Measurements from ENCODE around the gene SLC16A9.
"Not testable (repeated sequence)": the region's sequence is repeated elsewhere in the genome, so short reads cannot be mapped to it uniquely, and the experiment has no call there.

SLC16A9 gene, protein sequence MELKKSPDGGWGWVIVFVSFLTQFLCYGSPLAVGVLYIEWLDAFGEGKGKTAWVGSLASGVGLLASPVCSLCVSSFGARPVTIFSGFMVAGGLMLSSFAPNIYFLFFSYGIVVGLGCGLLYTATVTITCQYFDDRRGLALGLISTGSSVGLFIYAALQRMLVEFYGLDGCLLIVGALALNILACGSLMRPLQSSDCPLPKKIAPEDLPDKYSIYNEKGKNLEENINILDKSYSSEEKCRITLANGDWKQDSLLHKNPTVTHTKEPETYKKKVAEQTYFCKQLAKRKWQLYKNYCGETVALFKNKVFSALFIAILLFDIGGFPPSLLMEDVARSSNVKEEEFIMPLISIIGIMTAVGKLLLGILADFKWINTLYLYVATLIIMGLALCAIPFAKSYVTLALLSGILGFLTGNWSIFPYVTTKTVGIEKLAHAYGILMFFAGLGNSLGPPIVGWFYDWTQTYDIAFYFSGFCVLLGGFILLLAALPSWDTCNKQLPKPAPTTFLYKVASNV

DNA sequence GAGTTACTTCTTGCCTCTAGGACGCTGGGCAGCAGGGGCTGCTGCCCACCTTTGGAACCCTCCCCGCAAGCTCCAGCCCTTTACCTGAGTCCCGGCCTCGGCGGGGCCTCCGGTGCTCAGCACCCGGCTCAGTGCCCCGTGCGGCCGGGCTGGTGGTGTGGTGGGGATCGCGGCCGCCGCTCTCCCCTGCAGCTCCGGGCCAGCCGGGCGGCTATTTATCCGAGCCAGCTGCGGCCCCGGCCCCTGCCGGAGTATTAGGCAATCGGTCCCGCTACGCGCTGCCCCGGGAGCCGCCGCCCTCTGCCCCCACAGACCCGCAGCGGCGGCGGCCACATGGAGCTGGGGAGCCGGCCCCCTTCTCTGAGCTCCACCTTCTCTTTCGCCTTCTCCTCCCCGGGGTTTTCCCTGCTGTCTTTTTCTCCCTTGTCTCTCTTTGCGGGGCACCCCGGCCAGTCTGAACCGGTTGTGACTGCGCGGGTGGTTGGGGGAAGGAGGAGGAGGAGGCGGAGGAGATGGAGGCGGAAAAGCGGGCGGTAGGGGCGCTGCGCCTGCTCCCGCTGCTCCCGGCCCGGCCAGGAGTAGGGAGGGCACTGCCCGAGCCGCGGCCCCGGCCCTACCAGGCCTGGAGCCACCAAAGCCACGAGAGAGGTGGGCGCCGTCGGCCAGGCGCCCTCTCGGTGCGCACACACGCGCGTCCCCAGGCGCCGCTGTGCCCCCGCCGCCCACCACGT is at the start of gene SLC16A9:
SLC16A9 (minus strand) TSS at position 456 of the 731 bp plus-strand sequence. CDS start 25,559 bp downstream, outside the sequence.
- peak in 1 of 2 donors; percentile 34 for DNase-seq (ENCODE audit: low read depth in 2 of 2)

GRCh38 chr10:59757966-59758365 is 48.3 kb upstream of the SLC16A9 start:
- DNase-seq (ENCODE audit: low read depth in 2 of 2), result no peak

- no peak for DNase-seq (ENCODE audit: low read depth in 2 of 2)
Observed at GRCh38 chr10:59754951-59755350, 45.3 kb upstream of the SLC16A9 start.

DNA sequence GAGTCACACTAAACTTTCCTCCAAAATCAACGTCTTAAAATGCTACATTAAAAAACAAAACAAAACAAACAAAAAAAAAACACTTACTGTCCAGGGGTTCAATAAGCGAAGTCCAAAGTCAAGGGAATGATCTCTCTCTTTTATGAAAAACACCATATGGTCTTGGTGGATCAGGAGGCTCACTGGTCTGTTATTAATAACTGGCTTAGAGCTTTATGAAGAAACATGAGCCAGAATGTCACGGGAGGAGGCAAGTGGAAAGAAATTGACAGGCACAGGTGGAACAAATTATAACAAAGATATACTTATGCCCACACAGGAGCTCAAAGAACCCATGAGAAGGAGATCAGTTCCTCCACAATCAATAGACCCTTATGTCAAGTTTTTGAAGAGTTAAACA is 43.6 kb upstream of the SLC16A9 start, which contains the start of gene MRLN:
MRLN (minus strand) TSS at position 189 of the 400 bp plus-strand sequence.
- DNase-seq (ENCODE audit: low read depth in 2 of 2), result no peak

- DNase-seq (ENCODE audit: low read depth in 2 of 2), result no peak
Observed at GRCh38 chr10:59752278-59752940, 42.8 kb upstream of the SLC16A9 start.

GRCh38 chr10:59750155-59750945 is 40.7 kb upstream of the SLC16A9 start:
- DNase-seq (ENCODE audit: low read depth in 2 of 2), result no peak

DNA sequence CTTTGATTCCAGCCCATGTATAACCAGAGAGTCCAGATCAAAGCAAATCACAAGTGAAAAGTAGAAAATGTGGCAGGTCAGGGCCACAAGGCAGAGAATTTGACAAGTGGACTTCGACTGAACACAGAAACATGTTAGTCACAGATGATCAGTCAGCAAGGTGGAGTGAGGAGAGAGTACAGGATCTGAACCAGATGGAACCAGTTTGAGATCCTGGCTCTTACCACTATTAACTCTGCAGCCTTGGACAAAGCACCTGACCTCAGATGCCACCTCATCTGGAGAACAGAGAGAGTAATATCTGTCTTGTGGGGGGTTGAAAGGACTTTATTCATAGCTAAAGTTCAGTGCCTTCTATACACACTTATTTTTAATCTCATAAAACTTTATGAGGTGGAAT is 39.2 kb upstream of the SLC16A9 start:
- no peak for DNase-seq (ENCODE audit: low read depth in 2 of 2)

DNA sequence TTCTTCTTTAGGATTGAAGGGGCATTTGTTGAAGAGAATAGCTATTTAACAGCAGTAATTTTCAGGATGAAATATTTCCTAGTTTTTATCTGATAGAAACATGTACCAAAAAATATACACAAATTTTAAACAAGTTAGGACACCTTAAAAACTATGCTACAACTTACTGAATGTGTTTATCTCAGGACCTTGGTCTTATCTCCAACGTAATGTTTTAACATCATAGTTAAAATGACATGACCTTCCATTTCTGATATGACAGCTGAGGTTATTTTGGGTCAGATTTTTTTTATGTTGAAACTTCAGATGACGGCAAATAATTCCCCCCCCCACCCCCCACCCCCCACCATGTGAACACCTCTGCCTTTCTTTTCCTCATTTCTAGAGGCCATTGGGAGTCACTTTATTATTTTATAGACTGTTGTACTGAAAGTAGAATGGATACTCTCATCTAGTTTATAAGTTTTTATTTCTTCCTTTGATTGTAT is 35.6 kb upstream of the SLC16A9 start:
- DNase-seq (ENCODE audit: low read depth in 2 of 2), result no peak

- not testable (repeated sequence) for DNase-seq (ENCODE audit: low read depth in 2 of 2)
Observed at GRCh38 chr10:59744762-59745161, 35.1 kb upstream of the SLC16A9 start.

- DNase-seq (ENCODE audit: low read depth in 2 of 2), result not testable (repeated sequence)
Observed at GRCh38 chr10:59744156-59744555, 34.5 kb upstream of the SLC16A9 start.

GRCh38 chr10:59741583-59741982 is 31.9 kb upstream of the SLC16A9 start:
- no peak for DNase-seq (ENCODE audit: low read depth in 2 of 2)

DNA sequence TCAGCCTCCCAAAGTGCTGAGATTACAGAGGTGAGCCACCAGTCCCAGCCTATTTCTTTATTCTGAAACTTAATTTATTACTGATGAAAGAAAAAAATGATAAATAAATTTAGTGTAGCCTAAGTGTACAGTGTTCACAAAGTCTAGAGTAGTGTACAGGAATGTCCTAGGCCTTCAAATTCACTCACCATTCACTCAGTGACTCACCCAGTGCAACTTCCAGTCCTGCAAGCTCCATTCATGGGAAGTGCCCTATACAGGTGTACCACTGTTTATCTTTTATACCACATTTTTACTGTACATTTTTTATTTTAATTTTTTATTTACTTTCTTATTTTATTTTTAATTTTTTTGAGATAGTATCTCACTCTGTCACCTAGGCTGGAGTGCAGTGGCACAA is 31.4 kb upstream of the SLC16A9 start:
- no peak for DNase-seq (ENCODE audit: low read depth in 2 of 2)

GRCh38 chr10:59736749-59737148 is 27.1 kb upstream of the SLC16A9 start:
- DNase-seq (ENCODE audit: low read depth in 2 of 2), result no peak

GRCh38 chr10:59735296-59735695 is 25.6 kb upstream of the SLC16A9 start:
- no peak for DNase-seq (ENCODE audit: low read depth in 2 of 2)

DNA sequence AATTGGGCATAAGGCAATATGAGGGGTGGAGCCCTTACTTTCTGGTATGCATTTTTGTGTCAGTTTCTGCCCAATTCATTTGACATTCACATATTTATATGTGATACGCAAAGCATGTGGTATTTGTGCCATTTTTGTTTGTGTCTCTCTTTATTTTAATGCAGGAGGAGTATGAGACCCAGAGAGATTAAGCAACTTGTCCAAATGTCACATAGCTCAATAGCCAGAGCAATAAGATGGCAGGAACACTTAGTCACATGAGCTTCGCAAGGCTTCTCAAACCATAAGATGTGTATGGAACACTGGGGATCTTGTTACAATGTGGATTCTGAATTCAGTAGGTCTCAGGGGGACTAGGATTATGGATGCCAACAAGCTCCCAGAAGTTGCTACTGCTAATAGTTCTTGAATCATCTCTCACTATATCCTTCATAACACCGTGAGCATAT is 24.4 kb upstream of the SLC16A9 start:
- DNase-seq (ENCODE audit: low read depth in 2 of 2), result no peak

- DNase-seq (ENCODE audit: low read depth in 2 of 2), result not testable (repeated sequence)
Observed at GRCh38 chr10:59733321-59734013, 23.8 kb upstream of the SLC16A9 start.

DNA sequence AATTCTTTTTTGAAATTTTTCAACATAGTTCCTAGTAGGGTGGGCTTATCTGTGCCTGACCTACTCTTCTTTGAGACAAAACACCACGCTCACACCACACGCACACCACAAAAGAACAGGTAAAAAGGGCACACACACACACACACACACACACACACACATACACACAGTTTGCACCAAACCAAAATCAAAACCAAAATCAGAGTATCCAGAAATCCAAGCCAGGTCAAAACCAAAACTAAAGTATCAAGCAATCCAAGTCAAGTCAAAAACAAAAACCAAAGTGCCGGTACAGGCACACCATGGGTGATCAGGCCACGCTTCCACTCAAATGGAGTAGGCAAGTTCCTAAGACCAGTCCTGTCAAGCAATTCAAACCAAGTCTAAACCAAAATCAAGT is 23.2 kb upstream of the SLC16A9 start:
- not testable (repeated sequence) for DNase-seq (ENCODE audit: low read depth in 2 of 2)

- not testable (repeated sequence) for DNase-seq (ENCODE audit: low read depth in 2 of 2)
Observed at GRCh38 chr10:59729167-59729566, 19.5 kb upstream of the SLC16A9 start.

DNA sequence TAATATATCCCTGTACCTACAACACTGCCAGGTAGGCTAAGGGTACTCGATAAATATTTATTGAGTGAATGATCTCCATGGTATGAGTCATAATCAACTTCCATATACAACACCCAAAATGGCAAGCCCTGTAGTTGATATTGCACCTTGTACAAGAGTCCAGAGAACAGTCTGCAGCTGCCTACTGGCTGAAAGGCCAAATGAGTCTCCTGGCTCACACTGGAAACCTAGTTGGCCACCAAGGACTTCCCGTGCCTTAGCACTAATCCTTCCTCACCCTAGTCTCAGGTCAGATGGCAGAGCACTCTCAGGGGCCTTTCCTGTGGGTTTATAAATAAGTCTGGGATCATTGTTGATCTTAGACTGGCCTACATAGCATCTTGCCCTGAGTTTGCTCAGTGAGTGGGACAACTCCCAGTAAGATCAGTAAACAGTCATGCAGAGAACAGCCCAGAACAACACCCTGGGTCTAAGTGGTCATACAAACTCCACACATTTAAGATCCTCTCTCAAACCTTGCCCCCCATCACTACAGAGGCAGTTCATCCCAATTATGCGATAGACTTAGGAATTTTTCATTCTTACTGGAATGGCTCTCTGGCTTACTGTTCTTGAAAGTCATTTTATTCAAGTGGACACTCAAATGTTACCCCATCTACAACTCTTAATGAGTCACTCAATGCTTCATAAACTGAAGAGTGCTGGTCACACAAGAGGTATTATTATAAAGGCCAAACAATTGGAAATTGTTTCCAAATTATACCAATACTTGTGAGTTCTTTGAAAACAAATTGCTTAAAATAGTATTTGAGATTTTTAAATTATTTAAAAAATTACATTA is 14.7 kb upstream of the SLC16A9 start:
- DNase-seq (ENCODE audit: low read depth in 2 of 2), result no peak
